ENCODE measurements around the gene ETV5. TPM values are rescaled to one million over a fixed set of nuclear protein-coding genes. Genes with fewer than 3 reads are reported as not detected.
A peak's percentile ranks its signal among the peaks of the same experiment; 100 is the strongest.

Gene ETV5
- polyA plus RNA-seq, 4 donors: 23.5 to 33.5 (median 29.2) TPM

DNA sequence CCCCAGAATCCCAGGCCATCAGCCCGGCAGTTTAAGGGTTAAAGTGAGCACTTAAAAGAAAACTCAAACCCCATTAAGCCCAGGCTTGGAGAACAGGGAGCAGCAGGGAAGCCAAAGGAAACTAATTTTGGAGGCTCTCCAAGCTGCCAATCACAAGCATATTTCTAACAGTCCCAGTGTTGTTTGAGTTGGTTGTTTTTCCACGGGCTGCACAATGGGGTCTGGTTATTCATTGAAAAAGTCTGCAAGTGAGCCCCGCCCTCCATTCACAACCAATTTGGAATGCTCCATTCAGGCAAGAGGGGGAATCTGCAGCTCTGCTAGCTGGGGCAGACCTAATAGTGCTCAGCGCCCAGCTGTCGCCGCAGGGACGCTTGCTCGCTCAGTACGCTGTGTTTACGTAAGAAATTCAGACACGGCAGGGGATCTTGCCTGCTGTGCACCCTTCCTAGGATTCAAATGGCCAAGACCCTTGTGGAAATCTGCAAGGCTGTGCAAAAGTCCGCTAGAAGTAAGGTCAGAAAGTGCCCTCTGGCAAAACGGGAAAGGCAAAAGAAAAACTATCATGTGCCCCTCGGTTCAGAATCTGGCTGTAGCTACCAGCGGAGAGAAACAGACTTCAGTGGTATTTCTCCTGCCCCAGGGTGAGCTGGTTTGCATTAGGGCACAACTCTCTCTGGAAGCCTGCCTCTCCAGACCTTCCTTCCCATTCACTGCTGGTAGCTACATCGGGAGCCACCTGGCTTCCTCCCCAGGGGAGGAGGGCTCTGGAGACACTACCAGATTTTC, 11.0 kb downstream of the ETV5 start:
- peak in 3 of 4 donors; percentile 76 to 88 (median 84) for DNase-seq (ENCODE audit: low read depth in 4 of 4, low spot score in 2 of 4)

GRCh38 chr3:186097317-186097662, 11.6 kb downstream of the ETV5 start:
- no peak for DNase-seq (ENCODE audit: low read depth in 4 of 4, low spot score in 2 of 4)

GRCh38 chr3:186096290-186096689, 12.6 kb downstream of the ETV5 start:
- no peak for DNase-seq (ENCODE audit: low read depth in 4 of 4, low spot score in 2 of 4)

- no peak for DNase-seq (ENCODE audit: low read depth in 4 of 4, low spot score in 2 of 4)
Measured at GRCh38 chr3:186095561-186096081, 13.3 kb downstream of the ETV5 start.

DNA sequence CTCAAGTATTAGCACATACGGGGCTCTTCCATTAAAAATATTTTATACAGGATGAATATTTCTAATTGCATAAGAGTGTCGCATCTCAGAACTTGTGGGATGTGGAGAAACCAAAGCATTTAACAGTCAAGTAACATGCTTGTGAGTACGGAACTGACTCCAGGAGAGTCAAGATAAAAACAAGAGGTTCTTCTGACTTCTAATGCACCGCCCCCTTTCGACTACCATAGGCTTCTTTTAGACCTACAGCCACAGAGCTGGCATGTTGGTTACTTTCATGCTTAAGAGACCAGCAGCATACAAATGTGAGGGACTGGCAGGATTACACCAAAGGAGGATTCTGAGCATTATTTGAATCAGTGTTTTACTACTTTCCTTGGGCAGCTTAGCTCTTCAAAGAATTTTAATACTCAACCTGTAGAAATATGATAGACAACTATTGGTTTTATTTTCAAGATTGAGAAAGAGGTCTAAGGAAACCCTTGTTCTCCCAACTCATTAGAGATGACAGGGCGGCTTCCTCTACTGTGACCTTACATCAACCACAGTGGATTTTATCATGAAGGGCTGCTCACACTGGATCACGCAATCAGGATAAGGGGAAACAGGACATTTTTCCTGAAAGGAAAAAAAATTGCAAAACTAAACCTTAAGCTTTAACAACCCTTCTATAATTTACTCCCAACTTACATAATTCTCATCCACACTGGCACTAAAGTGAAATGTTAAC, 14.0 kb downstream of the ETV5 start:
- no peak for DNase-seq (ENCODE audit: low read depth in 4 of 4, low spot score in 2 of 4)

- no peak for DNase-seq (ENCODE audit: low read depth in 4 of 4, low spot score in 2 of 4)
Measured at GRCh38 chr3:186094271-186094670, 14.6 kb downstream of the ETV5 start.

- DNase-seq (ENCODE audit: low read depth in 4 of 4, low spot score in 2 of 4): no peak
Measured at GRCh38 chr3:186093271-186093900, 15.5 kb downstream of the ETV5 start.

DNA sequence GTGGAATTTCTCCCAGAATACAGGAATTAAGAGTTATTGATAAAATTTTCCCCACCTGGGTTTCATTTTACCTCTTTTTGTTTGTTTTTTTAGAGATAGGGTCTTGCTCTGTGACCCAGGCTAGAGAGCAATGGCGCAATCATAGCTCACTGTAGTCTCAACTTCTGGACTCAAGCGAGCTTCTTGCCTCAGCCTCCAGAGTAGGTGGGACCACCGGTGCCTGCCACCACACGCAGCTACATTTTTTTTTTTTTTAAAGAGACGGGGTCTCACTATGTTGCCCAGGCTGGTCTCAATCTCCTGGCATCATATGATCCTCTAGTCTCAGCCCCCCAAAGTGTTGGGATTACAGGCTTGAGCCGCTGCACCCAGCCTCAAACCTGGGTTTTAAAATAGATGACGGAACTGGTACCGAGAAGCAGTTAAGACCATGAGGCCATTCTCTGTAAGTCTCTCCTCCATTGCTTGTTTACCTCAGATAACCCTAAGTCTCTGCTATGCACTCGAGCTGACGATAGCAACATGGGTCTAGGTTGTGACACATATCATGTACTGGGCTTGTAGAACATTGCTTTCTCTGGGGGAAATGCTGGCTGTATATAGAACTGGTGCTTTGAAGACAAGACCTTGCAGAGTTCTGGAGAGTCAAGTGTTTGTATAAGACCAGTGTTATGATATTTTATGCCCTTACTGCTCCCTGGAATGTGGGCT, 16.4 kb downstream of the ETV5 start:
- no peak for DNase-seq (ENCODE audit: low read depth in 4 of 4, low spot score in 2 of 4)

DNA sequence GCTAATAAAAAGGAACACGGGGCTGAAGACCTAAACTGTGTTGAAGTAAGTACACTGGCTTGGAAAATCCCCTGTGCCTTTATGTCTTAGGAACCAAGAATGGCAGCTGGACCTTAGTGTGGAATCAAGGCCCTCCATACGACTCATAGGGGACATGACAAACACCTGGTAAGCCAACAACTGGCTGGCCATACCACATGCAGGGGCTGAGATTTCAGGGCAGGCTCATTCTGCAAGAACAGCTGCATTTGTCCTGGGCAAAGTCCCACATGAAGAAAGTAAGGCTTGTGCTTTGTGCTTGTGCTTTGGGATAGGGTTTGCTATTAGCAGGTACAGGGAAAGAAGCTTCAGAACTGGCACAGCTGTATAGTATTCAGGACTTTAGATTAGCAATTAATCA, 18.0 kb downstream of the ETV5 start:
- no peak for DNase-seq (ENCODE audit: low read depth in 4 of 4, low spot score in 2 of 4)

- no peak for DNase-seq (ENCODE audit: low read depth in 4 of 4, low spot score in 2 of 4)
Measured at GRCh38 chr3:186088335-186088734, 20.6 kb downstream of the ETV5 start.

DNA sequence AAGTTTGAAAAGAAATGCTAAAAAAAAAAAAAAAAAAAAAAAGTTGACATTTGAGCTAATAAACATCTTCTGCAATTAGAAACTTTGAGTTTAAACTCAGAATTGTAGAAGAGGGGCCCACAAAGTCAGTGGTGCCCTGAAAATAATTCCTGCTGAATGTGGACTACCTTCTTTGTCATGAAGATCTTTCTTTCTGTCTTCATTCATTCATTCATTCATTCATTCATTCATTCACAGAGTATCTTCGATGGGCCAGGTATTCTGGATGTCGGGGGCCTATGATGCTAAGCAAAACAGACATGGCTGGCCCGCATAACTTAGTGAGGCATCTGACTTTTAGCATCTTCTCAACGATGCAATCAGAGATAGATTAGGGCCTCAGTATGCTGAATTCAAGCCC, 24.6 kb downstream of the ETV5 start:
- no peak for DNase-seq (ENCODE audit: low read depth in 4 of 4, low spot score in 2 of 4)

DNA sequence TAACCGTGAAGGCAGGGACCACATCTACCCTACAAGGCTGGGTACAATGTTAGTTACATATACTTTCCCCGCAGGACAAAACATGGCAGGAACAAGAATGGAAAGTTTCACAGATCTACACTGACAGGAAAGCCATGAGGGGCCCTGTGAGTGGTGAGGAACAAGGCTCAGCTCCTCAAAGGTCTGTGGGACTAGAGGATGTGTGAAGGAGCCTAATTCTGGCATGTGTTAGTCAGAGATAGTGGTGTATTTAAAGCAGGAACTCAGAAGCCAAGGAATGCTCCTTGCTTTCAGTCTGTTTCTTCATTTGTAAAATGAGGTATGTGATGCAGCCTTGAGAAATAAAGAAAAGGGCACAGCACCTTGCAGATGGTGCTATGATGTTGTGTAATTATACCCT, 25.1 kb downstream of the ETV5 start:
- DNase-seq (ENCODE audit: low read depth in 4 of 4, low spot score in 2 of 4): no peak

DNA sequence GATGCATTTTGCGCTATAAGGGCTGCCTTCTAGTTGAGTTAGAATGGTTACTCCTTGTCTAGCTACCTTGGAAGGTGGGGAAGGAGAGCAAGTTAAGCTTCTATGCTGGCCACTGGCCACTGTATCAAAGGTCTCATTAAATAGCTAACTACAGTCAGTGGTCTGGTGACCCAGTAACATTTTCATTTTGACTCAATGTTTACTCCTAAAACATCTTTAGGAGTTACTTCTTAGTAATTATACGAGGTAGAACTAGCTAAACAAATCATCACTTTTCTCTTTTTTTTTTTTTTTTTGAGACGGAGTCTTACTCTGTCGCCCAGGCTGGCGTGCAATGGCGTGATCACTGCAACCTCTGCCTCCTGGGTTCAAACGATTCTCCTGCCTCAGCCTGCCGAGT, 26.7 kb downstream of the ETV5 start:
- no peak for DNase-seq (ENCODE audit: low read depth in 4 of 4, low spot score in 2 of 4)

DNA sequence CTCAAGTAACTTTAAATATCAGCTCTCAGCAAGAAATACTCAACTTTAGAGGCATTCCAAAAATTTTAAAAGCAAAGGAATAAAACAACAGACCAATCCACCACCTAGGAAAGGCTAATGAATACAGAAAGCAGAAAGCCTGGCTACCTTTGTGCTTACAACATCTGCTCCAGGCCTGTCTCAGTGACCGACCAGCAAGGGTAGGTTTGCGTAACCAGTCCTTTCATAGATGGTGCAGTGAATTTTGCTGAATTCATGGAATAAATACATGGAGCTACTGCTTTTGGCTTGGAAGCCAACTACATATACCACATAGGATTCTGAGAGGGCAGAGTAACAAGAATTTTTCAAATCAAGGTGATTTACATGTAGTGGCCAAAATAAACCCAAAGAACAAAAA, 27.2 kb downstream of the ETV5 start:
- no peak for DNase-seq (ENCODE audit: low read depth in 4 of 4, low spot score in 2 of 4)

DNA sequence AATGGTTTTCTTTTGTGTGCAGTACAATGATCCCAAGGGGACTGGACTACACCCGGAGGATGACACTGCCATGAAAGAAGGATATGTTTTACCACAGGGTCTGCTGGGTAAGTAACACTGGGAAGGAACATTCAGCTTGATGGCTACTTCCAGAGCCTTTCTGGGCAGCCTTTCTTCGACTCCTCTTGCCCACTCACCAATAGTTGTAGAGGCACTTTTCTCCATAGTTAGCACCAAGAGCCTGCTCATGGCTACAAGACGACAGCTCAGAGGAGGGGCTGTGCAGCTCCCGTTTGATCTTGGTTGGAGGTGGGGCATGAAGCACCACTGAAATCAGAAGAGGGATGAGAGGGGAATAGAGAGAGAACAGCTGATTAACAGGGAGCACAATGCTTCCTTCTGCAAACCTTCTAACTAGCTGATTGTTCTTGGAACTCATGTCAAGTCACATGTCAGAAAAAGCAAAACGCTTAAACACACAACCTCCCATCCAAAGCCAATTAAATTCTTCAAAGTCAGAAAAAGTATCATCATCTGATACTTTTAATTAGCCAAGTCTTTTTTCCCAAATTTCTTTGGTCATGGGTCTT, 27.9 kb downstream of the ETV5 start:
- DNase-seq (ENCODE audit: low read depth in 4 of 4, low spot score in 2 of 4): no peak

- no peak for DNase-seq (ENCODE audit: low read depth in 4 of 4, low spot score in 2 of 4)
Measured at GRCh38 chr3:186079925-186080324, 29.0 kb downstream of the ETV5 start.

GRCh38 chr3:186077466-186077865, 31.4 kb downstream of the ETV5 start:
- DNase-seq (ENCODE audit: low read depth in 4 of 4, low spot score in 2 of 4): no peak

DNA sequence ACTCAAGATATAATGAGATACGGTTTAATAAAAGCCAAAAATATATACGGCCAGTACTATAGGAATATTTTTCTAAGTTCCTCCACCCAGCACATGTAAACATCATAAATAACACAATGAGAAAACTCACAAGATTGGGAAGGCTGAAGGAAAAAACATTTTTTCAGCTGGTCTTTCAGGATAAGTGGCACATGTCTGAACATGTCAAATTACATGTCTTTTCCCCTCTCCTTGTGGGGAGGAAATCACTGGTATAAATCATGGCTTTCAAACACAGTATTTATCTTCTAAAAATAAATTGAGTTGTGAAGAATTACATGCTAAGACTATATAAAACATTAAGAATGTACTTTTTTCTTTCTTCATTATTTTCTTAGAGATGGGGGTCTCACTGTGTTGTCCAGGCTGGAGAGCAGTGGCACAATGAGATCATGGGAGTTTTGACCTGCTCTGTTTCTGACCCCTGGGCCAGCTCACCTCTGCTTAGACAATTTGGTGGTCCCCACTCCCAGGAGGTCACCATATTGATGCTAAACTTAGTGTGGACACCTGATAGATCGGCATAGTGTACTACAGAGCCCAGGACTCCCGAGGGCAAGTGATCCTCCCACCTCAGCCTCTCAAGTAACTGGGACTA, 32.8 kb downstream of the ETV5 start:
- DNase-seq (ENCODE audit: low read depth in 4 of 4, low spot score in 2 of 4): no peak

GRCh38 chr3:186075489-186075888, 33.4 kb downstream of the ETV5 start:
- no peak for DNase-seq (ENCODE audit: low read depth in 4 of 4, low spot score in 2 of 4)

DNA sequence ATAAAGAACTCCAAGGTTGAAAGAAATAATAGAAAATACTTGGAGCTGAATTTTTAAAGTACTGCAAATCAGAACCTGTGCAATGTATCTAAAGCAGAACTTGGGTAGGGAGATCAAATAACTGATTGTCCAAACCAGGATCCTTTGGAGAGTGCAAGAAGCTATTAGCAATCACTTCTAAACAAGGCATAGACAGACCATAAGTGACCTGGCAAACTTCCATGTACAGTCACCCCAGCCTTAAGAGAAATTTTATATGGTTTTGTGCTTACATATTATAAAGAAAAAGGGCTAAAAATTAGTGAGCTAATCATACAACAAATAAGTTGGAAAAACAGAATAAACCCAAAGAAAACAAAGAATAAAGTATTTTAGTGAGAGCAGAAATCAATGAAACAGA, 35.2 kb downstream of the ETV5 start:
- no peak for DNase-seq (ENCODE audit: low read depth in 4 of 4, low spot score in 2 of 4)
